GM18873 (cell line): ENCODE results near the gene SYNC.
"Not testable (repeated sequence)": the region's sequence is repeated elsewhere in the genome, so short reads cannot be mapped to it uniquely, and the experiment has no call there.

Experiments
- ATAC-seq: cut with Tn5 transposase; IDR thresholded peaks from one replicate; pipeline ENCODE4 v1.9.1; 2021; ENCODE audit warnings: mild to moderate bottlenecking, moderate library complexity, moderate number of reproducible peaks; ENCODE audit not compliant: unreplicated experiment, low FRiP score

SYNC gene

DNA sequence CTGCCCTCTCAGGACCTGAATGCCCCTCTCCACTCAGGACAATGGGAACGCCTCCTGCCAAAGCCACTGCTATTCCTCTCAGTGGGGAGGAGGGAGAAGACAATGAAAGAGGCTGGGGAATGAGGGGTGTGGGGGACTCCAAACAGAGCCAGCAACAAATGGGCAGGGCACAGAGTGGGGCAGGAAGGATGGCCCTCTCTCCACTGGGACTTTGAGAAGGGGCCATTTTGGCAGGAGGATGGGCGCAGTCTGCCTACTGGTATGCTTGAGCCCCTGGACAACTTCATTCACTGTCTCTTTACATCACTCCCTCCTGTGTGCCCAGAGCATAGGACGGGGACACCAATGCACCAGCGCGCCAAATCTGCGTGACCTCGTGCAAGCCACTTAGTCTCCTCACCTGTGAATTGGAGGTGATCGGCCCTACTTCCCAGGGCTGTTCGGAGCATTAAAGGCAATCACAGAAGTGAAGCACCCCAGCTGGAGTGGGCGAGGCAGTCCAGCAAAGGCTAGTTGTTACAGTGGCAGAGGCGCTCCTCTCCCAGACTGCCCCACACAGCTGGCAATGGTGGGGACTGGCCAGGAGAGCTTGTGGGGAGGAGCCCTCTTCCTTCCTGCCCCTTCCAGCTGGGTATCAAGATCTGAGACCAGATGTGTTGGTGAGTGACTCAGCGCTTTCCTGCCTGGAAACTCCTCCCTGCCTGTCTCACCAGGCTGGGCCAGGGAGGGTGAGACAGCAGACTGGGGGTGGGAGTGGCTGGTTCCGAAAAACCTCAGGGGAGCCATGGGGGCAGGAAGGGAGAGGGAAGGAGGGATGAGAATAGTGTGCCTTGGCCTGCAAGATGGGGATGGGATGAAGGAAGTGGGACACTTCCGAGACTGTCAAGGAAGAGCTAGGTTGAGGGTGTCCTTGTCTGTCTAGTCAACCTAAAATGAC lies 22.4 kb upstream of the SYNC start:
- no peak for ATAC-seq

DNA sequence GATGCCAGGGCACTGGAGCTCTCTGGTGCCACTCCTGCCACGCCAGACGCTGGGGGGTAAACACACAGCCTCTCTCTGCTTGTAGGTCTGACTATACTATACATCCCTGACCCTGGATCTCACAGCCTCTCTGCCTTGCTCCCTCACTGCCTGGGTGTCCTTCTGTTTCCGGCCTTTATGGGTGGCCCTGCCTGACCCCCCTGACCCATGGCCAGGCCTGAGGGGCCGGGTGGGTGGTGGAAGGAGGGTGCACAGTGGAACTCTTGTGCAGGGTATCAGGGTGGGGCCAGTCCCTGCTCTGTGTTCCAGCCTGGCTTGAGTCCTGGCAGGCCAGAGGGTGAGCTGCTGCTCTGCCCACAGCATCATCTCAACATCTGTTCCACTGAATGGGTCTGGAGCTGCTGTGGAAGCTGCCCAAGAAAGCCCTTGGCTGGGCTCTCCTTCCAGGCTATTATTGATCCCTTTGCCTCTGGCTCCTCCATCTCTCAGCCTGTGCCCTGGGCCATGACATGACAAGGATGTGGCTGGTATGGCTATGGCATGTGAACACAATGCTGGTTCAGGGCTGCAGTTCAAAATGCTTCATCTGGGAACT lies 17.2 kb upstream of the SYNC start:
- no peak for ATAC-seq

DNA sequence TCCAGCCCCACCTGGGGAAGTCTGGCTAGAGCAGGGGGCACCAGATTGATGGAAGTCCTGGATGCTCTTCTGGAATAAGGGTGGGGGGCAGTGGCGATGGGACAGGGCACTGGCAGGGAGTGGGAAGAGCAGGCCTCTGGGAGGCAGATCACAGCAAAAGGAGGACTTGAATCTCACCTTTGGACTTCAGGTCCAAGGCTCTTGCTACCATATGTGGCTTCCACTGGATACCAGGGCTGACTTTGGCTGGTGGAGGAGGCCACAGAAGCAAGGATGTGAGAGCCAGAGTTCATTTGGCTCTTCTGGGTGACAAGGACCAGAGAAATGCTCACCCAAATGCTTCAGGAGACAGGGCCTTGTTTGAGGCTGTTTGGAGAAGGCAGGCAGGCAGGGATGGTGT lies 16.0 kb upstream of the SYNC start:
- ATAC-seq = no peak

DNA sequence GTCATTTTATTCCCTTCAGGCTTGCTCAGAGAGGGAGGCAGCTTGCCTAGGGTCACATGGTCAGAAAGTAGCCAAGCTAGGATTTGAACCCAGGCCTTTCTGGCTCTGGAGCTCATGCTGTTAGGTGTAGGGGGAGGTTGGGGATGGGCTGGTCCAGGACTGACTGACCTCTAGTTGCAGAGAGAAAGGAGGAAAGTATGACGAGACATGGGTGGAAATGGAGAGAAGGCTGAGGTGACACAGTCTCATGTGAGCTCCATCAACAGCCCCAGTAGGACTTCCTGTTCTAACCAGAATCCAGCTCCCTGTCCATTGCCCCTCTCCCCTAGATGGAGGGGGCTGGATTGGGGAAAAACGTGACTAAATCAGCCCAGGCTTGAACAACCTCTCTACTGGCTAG lies 15.5 kb upstream of the SYNC start:
- ATAC-seq = no peak

DNA sequence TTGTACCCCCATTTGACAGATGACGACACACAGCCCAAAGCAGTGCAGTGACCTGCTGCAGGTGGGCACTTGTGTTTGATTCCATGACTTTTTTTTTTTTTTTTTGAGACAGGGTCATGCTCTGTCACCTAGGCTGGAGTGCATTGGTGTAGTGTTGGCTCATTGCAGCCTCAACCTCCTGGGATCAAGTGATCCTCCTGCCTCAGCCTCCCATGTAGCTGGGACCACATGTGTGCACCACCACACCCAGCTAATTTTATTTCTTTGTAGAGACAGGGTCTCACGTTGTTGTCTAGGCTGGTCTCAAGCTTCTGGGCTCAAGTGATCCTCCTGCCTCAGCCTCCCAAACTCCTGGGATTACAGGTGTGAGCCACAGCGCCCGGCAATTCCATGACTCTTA lies 14.9 kb upstream of the SYNC start:
- ATAC-seq = no peak

DNA sequence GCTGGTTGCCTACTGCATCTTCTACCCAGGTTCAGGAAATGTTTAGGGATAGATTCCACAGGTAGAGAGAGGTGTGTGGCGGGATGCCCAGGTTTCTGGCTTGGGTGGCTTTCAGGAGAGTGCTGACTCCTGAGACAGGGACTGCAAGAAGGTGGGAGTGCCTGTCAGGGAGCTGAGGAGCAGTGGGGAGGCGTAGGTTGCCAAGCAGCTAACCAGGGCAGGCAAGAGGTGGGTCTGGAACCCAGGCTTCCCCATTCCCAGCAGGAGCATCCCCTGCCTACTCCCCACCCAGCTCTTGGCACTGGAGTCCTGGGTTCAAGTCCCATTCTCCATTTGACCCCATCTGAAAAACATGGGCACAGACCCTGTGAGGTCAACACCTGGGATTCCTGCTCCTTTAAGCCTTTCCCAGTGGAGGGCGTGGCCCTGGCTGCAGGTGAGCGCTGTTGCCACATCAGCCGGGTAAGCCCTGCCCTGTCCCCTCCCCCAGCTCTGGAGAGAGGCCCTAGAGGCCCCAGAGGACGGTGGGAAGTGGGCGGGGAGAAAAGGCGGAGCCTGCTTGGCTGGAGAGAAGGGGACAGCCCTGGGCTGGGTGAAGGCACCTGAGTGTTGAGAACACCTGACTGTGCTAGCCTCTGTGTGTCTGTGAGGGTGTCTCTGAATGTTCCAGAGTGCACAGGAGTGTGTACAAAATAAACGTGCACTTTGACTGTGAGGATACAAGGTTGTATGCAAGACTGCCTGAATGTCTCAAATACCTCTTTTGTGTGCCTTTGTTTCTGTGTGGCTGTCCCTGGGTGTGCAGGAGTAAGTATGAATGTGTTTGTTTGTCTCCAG lies 14.0 kb upstream of the SYNC start:
- no peak for ATAC-seq

DNA sequence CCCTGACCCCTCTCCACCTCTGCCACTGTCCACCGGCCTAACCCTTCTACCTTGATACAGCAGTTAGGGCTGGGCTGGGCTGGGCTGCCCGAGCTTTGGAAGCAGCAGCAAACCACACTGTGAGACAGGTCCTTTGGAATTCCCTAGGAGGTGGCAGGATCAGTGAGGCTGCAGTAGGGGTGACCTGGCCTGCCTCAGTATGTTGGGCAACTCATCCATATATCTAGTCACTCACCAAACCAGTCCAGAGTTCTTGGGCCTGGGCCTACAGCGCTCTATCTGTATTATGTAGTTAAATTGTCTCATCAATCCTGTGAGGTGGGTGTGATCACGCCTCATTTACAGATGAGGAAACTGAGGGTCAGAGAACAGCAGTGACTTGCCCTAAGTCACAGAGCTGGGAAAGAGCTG lies 13.3 kb upstream of the SYNC start:
- ATAC-seq = no peak

DNA sequence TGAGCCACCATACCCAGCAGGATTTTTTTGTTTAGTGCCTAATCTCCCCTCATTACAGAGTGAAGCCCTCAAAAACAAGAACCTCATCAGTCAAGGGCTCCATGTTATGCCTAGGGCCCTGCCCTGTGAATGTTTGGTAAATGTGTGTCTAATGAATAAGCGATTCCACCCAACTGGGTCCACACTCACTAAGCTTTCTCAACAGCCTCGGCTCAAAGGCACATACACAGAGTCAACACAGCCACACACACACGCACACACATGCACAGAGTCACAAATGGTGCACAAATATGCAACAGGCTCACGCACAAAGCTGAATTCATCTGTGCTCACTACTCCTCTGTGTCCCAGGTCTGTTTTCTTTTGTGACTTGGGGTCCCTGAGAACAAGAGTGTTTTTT lies 11.7 kb upstream of the SYNC start:
- ATAC-seq = no peak

DNA sequence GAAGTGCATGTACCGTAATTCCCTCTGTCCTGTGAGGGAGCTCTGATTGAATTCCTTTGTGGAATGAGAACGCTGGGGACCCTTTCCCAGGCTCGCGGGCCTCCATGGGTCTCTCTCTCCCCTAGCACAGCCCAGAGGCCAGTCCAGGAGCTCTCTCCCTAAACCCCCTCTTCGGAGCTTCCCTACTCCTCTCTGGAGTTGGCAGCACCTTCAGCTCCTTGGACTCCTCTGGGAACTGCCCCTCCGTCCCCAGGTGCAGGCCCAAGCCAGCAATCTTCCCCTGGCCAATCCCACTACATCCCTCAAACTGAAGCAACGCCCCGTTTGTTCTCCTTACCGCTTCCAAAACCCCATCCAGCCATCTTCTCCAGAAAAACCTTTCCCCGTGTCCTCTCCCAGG lies 10.5 kb upstream of the SYNC start:
- ATAC-seq = no peak

DNA sequence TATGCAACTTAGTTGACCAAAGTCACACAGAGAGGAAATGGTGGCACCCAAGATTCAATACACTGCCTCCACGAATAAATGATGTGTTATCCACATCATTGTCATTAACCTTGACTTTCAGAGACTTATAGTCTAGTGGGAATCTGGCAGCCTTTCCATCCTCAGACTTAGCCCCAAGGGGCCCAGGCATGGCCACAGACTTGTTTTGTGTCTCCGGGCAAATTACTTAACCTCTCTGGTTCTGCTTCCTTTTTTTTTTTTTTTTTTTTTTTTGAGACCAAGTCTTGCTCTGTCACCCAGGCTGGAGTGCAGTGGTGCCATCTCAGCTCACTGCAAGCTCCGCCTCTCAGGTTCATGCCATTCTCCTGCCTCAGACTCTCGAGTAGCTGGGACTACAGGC lies 8.7 kb upstream of the SYNC start:
- not testable (repeated sequence) for ATAC-seq

DNA sequence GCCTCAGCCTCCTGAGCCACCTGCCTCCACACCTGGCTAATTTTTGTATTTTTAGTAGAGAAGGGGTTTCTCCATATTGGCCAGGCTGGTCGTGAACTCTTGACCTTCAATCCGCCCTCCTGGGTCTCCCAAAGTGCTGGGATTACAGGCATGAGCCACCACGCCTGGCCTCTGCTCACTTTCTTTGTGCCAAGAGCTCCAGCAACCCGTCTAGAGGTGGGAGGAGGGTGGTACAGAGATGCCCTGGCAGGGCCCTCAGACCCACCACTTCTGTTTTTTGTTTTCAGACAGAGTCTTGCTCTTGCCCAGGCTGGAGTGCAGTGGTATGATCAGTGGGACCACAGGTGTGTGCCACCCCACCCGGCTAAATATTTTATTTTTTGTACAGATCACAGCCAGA lies 6.9 kb upstream of the SYNC start:
- no peak for ATAC-seq

DNA sequence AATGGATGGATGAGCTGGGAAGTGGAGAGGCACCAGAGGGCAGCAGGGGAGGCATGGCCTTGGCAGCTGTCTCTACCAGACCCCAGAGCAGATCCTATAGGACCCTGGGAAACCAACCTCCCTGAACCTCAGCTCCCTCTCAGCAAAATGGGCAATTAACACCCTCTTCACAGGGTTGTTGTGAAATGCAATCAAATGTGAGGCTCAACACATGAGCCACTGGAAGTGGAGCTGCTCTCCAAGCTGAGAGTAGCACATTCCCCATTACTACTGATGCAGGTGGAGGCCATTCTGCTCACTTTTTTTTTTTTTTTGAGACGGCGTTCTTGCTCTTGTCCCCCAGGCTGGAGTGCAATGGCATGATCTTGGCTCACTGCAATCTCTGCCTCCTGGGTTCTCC lies 6.5 kb upstream of the SYNC start:
- no peak for ATAC-seq

DNA sequence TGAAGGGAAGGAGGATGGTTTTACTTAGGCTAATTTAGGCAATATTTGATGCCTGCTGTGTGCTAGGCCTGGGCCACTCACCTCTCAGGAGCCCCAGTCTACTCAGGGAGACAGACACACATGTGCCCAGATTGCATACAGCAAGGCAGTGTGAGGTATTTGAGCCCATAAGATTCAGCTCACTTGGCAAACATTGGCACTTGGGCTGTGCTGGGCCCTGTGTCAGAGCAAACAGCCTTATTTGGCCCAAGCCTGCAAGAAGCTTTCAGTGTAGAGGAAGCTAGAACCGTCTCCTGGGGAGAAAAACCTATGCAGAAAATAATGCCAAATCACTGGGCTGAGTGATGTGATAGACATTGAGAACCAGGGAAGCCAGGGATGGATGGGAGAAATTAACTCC lies 3.9 kb upstream of the SYNC start:
- ATAC-seq = no peak

DNA sequence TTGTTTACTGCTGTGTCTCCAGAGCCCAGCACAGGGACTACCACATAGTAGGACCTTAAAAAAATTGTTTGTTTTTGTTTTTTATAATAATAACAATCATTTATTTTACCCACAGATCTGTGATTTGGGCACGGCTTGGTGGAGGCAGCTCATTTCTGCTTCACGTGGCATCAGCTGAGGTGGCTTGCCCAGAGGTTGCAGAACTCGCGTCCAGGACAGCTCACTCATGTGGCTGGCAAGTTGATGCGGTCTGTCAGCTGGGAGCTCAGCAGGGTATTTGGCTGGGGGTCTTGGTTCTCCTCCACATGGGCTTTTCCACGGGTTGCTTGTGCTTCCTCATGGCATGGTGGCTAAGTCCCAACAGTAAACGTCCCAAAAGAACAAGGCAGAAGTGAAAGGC lies 2.9 kb upstream of the SYNC start:
- ATAC-seq = no peak

DNA sequence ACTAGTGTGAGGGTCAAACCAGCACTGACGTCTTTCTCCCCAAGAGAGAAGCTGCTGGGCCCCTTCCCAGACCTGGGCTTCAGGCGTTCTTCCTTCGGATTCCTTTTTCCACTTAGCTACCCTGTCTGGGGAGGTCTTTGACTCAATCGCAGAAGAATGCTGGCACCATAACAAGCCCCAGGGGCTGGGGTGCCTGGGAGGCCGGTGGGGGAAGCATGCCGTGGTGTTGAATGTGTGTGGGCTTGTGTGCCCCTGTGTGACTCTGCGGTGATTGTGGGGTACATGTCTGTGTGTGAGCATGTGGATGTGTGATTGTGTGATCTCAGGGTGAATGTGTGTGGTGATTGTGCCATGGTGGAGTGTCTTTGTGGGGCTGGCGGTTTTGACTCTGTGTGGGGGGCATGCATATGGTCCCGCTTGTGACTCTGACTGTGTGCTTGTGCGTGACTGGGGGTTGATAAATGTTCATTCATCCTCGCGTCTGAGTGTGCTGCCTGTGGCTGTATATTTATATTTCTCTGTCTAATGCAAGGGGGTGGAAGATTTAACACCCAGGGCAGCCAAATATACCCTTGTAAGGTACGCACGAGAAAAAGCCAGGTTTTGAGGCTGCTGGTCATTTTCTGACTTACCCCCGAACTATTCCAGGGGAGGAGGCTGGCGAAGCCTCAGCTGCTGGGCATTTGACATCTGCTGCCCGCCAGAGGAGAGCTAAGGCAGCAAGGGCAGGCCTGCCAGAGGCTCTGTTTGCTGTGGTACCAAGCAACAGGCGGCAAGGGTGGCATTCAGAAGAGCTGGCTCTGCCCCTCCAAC lies 1.1 kb upstream of the SYNC start:
- no peak for ATAC-seq

DNA sequence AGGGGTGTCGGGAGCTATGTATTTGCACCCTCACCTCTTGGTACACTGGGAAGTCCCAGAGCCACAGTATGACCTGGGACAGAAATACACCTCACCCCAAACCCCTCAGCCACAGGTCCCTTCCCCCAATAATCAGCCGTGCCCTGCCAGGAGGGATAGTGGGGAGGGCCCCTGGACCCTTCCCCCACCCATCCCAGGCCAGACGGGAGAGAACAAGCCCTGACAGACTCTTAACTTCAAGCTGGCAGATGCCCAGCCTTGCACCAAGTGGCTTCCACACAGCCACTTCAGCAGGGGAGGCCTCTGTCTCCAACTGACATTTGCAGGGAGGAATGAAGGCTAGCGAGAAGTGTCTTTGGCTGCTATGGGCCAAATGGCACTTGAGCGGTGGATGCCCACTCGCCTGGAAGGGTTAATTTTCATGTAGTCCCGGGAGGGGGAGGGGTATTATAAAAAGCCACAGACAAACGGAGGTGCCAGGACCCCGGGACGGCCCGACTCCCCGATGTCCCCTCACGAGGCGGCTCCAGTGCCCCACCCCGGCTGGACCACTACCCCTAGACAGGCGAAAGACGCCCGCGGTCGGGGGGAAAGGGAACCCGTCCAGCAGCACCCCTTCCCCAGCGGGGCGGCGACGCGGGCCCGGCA lies 495 bp downstream of the SYNC start:
- no peak for ATAC-seq

DNA sequence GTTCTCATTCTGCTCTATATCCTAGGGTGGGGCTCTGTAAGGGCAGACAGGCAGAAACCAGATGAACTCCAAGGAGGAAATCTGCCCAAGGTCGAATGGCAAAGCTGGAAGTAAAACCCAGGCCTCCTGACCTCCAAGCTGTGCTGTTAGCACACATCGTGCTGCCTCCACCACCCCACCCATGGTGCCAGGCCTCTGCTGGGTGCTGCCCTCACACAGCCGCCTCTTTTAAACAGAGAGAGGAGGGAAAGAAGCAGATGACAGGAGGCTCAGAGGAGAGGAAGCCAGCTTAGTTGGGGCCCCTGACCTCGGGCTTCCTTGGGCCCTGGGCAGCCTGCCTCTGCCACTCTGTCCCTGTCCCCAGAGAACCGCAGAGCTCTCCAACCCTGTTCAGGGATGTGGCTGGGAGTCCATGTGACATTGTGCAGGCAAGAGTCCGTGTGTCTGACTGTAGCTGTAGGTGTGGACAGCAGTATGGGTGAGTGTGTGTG lies 1.1 kb downstream of the SYNC start:
- ATAC-seq = no peak

DNA sequence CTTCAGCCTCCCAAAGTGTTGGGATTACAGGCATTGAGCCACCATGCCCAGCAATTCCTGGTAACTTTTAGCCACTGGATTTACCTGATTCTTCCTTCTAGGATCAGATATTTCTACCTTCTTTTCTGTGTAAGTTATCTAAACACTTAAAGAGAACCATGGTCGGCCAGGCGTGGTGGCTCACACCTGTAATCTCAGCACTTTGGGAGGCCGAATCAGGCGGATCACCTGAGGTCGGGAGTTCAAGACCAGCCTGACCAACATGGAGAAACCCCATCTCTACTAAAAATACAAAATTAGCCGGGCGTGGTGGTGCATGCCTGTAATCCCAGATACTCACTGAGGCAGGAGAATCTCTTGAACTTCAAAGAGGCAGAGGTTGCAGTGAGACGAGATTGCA lies 5.6 kb downstream of the SYNC start:
- not testable (repeated sequence) for ATAC-seq

DNA sequence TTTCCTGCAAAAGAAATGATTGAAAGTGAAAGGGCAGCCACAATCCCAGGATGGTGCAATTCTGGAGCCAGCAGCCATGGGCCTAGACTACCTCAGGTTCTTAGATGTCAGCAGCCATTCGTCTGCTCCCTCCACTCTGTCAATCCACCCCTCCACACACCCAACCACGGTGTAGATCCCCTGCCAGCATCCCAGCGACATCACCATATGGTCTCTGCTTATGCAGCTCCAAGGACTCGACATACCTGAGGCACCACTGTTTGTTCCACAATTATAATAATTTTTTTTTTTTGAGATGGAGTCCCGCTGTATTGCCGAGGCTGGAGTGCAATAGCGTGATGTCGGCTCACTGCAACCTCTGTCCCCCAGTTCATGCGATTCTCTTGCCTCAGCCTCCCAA lies 6.5 kb downstream of the SYNC start:
- ATAC-seq = no peak
